Measurements from ENCODE around the gene TMIGD3.
A peak's percentile ranks its signal among the peaks of the same experiment; 100 is the strongest.

The TMIGD3 gene

DNA sequence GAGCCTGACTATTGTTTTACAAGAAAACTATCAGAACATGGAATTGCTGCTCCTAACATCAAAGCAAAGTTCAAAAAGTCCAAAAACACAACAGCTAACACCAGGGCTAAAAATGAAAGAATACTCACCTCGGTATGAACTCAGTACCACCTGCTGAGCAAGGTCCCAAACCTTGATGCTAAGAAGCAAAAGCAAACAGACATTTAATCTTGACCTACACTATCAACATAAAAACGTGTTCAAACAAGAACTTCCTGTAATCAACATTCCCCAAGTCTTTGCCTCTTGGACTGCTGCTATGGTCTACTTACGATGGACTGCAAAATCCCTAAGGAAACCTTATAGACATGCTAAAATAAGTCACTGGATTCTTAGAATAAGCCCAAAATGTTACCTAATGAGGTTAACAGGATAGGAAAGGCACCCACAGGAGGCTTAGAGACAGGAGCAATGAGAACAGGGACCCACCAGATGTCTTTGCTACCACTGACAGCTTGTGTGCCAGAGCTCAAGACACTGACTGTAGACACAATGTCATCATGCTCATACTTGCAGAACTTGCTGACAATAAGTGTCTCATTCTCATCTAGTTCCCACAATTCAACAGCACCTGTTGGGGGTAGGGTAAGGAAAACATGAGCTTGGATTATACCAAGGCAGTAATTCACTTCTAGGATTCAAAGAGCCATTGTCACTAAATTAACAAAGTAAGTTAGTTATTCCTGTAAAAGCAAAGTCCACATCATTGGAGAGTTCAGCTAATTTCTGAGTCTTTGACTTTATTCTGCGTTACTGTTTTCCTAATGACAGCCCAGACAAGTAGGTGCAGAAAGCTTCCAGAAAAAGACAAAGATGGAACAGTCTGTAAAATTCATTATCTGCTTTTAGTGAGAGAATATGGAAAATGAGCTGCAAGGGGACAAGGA, 56.2 kb downstream of the TMIGD3 start:
- no peak for DNase-seq

DNA sequence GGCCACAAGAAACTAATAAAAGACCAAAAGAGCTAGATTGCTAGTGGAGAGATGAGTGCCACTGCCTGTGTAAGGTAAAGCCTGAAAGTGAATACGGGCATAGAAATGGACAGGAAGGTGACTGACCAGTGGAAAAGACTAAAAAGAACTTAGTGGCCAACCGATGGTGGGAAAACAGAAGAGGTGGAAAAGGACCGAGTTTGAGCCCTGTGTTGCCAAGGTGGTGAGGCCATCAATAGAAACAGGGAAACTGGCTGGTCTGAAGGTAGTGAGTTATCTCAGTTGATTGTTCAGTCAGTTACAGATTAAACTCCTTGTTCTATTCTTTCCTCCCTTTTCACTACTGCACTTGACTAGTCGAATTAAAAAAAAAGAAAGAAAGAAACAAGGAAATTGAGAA, 56.9 kb downstream of the TMIGD3 start:
- DNase-seq, result no peak

DNA sequence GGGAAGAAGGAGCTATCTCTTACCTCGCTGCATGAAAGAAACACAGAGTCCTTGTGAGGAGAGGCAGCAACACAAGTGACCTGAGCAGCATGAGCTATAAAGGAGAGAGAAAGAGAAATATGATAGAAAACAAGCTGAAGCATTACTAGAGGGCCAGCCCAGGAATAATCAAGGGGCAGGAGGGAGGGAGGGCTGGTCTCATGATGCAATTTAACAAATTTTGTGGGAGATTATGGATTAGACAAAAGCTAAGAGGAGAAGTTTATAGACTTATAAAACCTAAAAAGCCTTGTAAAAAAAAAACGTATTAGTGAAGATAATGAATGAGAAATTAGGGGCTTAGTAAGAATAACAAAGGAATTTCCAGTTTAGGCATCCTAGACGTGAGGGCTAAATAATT, 59.4 kb downstream of the TMIGD3 start:
- no peak for DNase-seq

DNA sequence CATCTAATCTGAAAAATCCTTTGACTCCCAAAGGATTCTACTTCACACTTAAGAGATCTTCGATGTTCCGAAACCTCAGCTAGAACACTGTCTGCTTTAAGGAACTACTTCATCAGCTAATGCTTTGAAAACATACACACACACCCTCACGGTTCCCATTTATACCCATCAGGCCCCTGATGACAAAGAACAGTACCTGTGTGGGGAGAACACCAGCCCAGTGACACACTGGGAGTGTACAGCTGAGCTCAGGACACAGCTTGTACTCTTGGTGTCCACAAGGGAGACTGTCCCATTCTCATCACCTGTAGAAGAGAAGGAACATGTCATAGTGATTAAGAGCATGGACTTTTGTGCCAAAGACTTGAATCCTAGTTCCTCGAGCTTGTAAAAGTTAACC, 61.0 kb downstream of the TMIGD3 start:
- no peak for DNase-seq

DNA sequence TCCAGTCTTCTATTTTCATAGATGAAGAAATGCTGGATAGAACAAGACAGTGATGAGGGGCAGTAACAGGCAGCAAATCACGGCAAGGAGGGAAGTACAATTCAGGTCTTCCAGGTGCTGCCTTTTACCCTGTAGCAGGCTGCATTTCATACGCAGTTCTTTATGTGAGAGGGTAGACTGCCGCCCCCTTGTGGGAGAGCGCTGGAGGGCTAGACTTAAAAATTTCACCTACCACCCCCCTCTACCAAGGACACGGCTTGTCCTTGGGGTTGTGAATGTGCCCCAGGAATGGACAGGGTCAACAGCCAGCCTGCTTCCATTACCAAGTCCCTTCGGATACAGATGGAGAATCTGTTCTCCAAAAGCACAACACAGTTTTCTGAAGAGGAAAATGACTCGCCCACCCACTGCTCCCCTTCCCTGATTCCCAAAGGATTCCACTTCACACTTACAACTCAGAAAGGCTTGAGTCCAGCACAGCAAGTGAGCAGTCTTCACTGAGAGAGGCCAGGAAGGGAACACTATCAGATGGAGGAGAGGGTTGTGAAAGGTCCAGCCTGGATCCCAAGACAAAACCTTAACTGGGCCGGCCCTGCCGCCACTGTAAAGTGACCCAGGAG, 61.8 kb downstream of the TMIGD3 start:
- DNase-seq, result peak; percentile 51

DNA sequence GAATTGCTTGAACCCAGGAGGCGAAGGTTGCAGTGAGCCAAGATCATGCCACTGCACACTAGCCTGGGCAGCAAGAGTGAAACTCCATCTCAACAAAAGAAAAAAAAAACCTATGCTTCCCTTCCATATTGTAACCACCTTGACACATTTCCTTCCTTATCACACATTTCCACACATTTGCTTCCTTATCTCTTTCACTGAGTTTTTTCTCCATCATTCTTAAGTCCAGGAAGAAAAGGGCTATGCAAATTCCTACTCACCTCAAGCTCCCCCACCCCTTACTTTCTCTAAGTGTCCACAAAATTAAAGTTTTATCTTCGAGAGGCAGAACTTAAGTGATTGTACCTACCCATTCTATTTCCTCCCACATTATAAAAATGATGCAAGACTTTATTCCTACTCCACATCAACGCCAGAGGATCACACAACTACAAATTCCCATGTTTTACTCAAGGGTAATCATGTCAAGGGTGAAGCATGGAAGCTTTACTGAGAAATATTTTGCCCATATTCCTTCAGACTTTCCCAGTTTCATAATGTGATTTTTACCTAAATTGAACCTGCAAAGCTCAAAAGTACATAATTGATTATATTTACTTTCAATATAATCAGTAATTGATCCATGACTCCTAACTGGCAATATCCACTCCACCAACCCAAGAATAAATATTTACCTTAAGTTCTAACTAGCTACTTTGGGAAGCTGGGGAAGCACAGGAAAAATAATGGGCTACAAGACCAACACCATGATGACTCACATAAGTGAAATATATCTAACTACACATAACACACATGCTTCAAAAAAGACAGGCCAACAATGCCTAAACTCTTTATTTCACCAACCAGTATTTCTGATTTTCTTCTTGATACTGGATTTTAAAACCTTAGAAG, 63.7 kb downstream of the TMIGD3 start:
- DNase-seq, result no peak

DNA sequence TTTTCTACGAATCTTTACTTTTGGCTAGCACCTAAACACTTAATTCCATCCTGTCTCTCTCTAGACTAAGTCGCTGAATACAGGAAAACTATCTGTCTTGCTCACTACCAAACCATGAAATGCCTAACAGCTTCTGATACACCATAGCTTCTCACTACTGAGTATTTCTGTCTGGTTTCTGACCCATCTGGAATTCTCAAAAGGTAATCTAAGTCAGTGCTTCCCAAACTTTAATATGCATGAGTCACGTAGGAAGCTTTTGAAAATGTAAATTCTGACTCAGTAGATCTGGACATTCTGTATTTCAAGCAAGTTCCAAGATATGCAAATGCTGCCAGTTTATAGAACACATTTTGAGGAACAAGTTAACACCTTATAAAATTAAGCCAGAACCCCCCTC, 66.7 kb downstream of the TMIGD3 start:
- no peak for DNase-seq
